DND-41 (cell line): ENCODE results near the gene PSMB9.

ENCODE experiments used
- ATAC-seq: fragments of 200-7000 bp; cut with Tn5 transposase; 3 replicates; pipeline ENCODE4 v1.9.1; 2021; ENCODE audit warnings: low read depth; ENCODE audit not compliant: insufficient read depth
- DNase-seq: peaks from one replicate; pipeline ENCODE4 v3.0.0-alpha.2; 2020
- H2AFZ ChIP-seq: 2 replicates; pipeline ENCODE4 v1.6.0; 2012; ENCODE audit warnings: low read depth, low read length
- H3K27ac ChIP-seq: 2 replicates; pipeline ENCODE4 v1.5.1; 2012; ENCODE audit warnings: low read length, inconsistent platforms
- H3K27me3 ChIP-seq: fragments of 200-600 bp; sonication (generic); 2 replicates; pipeline ENCODE4 v1.6.0; 2012; ENCODE audit warnings: low read length, mild to moderate bottlenecking, inconsistent platforms; ENCODE audit not compliant: insufficient read depth, poor library complexity
- H3K36me3 ChIP-seq: 2 replicates; pipeline ENCODE4 v1.5.1; 2012; ENCODE audit warnings: low read length, inconsistent platforms; ENCODE audit not compliant: insufficient read depth
- H3K4me1 ChIP-seq: 2 replicates; pipeline ENCODE4 v1.5.1; 2012; ENCODE audit warnings: mild to moderate bottlenecking, low read length; ENCODE audit not compliant: insufficient read depth
- H3K4me2 ChIP-seq: 2 replicates; pipeline ENCODE4 v1.6.0; 2012; ENCODE audit warnings: mild to moderate bottlenecking, moderate library complexity, low read length, inconsistent platforms; ENCODE audit not compliant: insufficient read depth
- H3K4me3 ChIP-seq, 2 experiments: fragments of 200-600 bp in 1 of 2; shearing (Covaris generic) in 1 of 2; 2 replicates each; pipeline ENCODE4 v1.5.1; 2012 to 2016; ENCODE audit warnings: inconsistent platforms in 2 of 2, low read length in 2 of 2, mild to moderate bottlenecking in 2 of 2, low read depth in 1 of 2, moderate library complexity in 1 of 2
- H3K79me2 ChIP-seq: 2 replicates; pipeline ENCODE4 v1.6.0; 2012; ENCODE audit warnings: low read length, inconsistent platforms; ENCODE audit not compliant: insufficient read depth
- H3K9ac ChIP-seq: 2 replicates; pipeline ENCODE4 v1.6.0; 2012; ENCODE audit warnings: low read depth, mild to moderate bottlenecking, inconsistent platforms, low read length, moderate library complexity
- H3K9me3 ChIP-seq: 2 replicates; pipeline ENCODE4 v1.5.1; 2012; ENCODE audit warnings: low read length, moderate library complexity, mild to moderate bottlenecking, inconsistent platforms; ENCODE audit not compliant: insufficient read depth, severe bottlenecking
- H4K20me1 ChIP-seq: 2 replicates; pipeline ENCODE4 v1.6.0; 2012; ENCODE audit warnings: low read length; ENCODE audit not compliant: insufficient read depth
- EZH2 ChIP-seq: IDR thresholded peaks from 3 replicates; pipeline ENCODE4 v1.6.1; 2012; ENCODE audit warnings: borderline replicate concordance, low read depth, mild to moderate bottlenecking, moderate library complexity, low read length, inconsistent platforms; ENCODE audit not compliant: severe bottlenecking
- TF ChIP-seq, protein P1 (sequence below): IDR thresholded peaks from 2 replicates; pipeline ENCODE4 v1.5.1; 2012; ENCODE audit warnings: borderline replicate concordance, low read length, moderate library complexity, mild to moderate bottlenecking; ENCODE audit not compliant: poor library complexity, severe bottlenecking; ENCODE audit errors: extremely low read depth

The PSMB9 gene

DNA sequence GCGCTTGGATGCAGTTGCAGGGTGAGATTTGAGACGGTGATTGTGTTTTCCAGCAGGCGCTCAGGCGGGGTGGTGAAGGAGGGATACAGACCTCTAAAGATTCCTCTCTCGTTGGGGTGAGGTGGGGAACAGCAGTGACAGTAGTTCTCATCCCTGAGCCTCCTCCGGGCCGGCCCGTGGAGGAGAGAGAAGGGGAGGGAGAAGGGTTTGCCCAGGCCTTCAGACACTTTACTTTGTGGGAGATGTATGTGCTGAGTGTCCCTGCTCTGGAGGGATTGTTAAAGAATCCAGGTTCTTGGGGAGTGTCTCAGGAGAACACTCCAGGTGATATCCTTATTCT, 41.0 kb downstream of the PSMB9 start:
- peak overlapping the region; percentile 84 for H3K27ac ChIP-seq
- no peaks in the 10 kb centered on the region for H3K27me3 ChIP-seq
- TF ChIP-seq, protein P1, sequence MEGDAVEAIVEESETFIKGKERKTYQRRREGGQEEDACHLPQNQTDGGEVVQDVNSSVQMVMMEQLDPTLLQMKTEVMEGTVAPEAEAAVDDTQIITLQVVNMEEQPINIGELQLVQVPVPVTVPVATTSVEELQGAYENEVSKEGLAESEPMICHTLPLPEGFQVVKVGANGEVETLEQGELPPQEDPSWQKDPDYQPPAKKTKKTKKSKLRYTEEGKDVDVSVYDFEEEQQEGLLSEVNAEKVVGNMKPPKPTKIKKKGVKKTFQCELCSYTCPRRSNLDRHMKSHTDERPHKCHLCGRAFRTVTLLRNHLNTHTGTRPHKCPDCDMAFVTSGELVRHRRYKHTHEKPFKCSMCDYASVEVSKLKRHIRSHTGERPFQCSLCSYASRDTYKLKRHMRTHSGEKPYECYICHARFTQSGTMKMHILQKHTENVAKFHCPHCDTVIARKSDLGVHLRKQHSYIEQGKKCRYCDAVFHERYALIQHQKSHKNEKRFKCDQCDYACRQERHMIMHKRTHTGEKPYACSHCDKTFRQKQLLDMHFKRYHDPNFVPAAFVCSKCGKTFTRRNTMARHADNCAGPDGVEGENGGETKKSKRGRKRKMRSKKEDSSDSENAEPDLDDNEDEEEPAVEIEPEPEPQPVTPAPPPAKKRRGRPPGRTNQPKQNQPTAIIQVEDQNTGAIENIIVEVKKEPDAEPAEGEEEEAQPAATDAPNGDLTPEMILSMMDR: no peak
- no peak for TF ChIP-seq EZH2
- no peaks in the 10 kb centered on the region for H3K9me3 ChIP-seq
- H3K36me3 ChIP-seq: peaks cover 9% of the 10 kb centered on the region
- peak overlapping the region; percentile 81 for H2AFZ ChIP-seq
- H3K79me2 ChIP-seq: peaks cover 49% of the 10 kb centered on the region
- H3K9ac ChIP-seq: peak overlapping the region; percentile 78
- ATAC-seq (peak; percentile 15), DNase-seq (no peak)
- peaks cover 45% of the 10 kb centered on the region for H3K4me1 ChIP-seq
- H3K4me3 ChIP-seq: peak overlapping the region; percentile 67 to 89
- H4K20me1 ChIP-seq: peaks cover 11% of the 10 kb centered on the region; the same call in 1 of the 2 replicates
- peak overlapping the region; percentile 77 for H3K4me2 ChIP-seq

DNA sequence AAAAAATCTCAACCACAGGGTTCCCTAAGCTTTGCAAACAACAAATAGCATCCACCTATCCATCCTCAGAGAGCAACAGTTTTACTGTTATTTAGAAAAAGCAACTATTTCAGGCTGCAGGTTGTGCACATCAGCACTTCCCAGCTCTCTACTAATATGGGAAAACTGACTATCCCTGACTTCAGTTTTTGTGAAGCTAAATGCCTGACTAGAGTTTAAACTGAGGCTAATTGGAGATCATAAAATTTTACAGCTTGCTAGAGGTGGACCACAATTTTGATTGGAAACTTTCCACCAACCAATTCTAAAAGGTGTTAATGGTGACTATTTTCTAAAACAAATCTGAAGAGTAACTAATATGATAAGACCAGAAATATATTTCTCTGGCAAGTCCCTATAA, 50.0 kb downstream of the PSMB9 start:
- DNase-seq (no peak), ATAC-seq (no peak)
- H3K27me3 ChIP-seq: no peaks in the 10 kb centered on the region
- H3K9me3 ChIP-seq: no peaks in the 10 kb centered on the region
- no peak for TF ChIP-seq EZH2
- TF ChIP-seq, protein P1: no peak
- no peak overlapping the region for H3K27ac ChIP-seq
- H2AFZ ChIP-seq: no peak overlapping the region
- peaks cover 7% of the 10 kb centered on the region; the same call in 1 of the 2 replicates for H3K79me2 ChIP-seq
- H3K4me3 ChIP-seq: no peak overlapping the region
- H4K20me1 ChIP-seq: no peaks in the 10 kb centered on the region
- no peaks in the 10 kb centered on the region for H3K4me1 ChIP-seq
- no peak overlapping the region for H3K9ac ChIP-seq
- H3K4me2 ChIP-seq: no peak overlapping the region
- H3K36me3 ChIP-seq: peaks cover 10% of the 10 kb centered on the region; the same call in 1 of the 2 replicates

GRCh38 chr6:32905078-32905477, 51.1 kb downstream of the PSMB9 start:
- no peak for DNase-seq
- peaks cover 10% of the 10 kb centered on the region; the same call in 1 of the 2 replicates for H3K36me3 ChIP-seq
- no peak overlapping the region for H2AFZ ChIP-seq
- TF ChIP-seq, protein P1: no peak
- TF ChIP-seq EZH2: no peak
- no peaks in the 10 kb centered on the region for H3K9me3 ChIP-seq
- H3K27me3 ChIP-seq: no peaks in the 10 kb centered on the region
- no peaks in the 10 kb centered on the region for H3K4me1 ChIP-seq
- no peak overlapping the region for H3K27ac ChIP-seq
- no peak overlapping the region for H3K4me3 ChIP-seq
- no peak overlapping the region for H3K4me2 ChIP-seq
- no peak overlapping the region for H3K9ac ChIP-seq
- no peaks in the 10 kb centered on the region for H3K79me2 ChIP-seq
- ATAC-seq: no peak
- no peaks in the 10 kb centered on the region for H4K20me1 ChIP-seq

GRCh38 chr6:32906539-32906938, 52.5 kb downstream of the PSMB9 start:
- peaks cover 2% of the 10 kb centered on the region; the same call in 1 of the 2 replicates for H3K36me3 ChIP-seq
- ATAC-seq (no peak), DNase-seq (no peak)
- H3K9ac ChIP-seq: no peak overlapping the region
- no peak overlapping the region for H3K4me2 ChIP-seq
- no peak overlapping the region for H3K4me3 ChIP-seq
- H2AFZ ChIP-seq: no peak overlapping the region
- no peaks in the 10 kb centered on the region for H4K20me1 ChIP-seq
- no peaks in the 10 kb centered on the region for H3K79me2 ChIP-seq
- no peaks in the 10 kb centered on the region for H3K9me3 ChIP-seq
- no peak overlapping the region for H3K27ac ChIP-seq
- H3K27me3 ChIP-seq: no peaks in the 10 kb centered on the region
- TF ChIP-seq, protein P1: no peak
- TF ChIP-seq EZH2: no peak
- H3K4me1 ChIP-seq: no peaks in the 10 kb centered on the region
